Liver (tissue), 9 donors: ENCODE data around the gene DDX4. TPM values are rescaled to one million over a fixed set of nuclear protein-coding genes. Genes with fewer than 3 reads are reported as not detected.

Source experiments
- DNase-seq: peaks from one replicate; pipeline ENCODE4 v3.0.0-alpha.2; 2017; ENCODE audit warnings: low spot score
- H3K27ac ChIP-seq, 2 donors: one replicate each; pipeline ENCODE4 v1.7.0; 2013; ENCODE audit warnings: inconsistent platforms in 2 of 2, low read length in 2 of 2, control low read depth in 1 of 2, low read depth in 1 of 2, mild to moderate bottlenecking in 1 of 2
- H3K27me3 ChIP-seq, 4 donors: one replicate each; pipeline versions ENCODE4 v1.6.1 to v1.7.0; 2013; ENCODE audit warnings: low read length in 3 of 4, inconsistent platforms in 1 of 4, mild to moderate bottlenecking in 1 of 4, moderate library complexity in 1 of 4; ENCODE audit not compliant: control insufficient read depth in 4 of 4, insufficient read depth in 4 of 4
- H3K36me3 ChIP-seq, 4 donors: one replicate each; pipeline versions ENCODE4 v1.6.1 to v1.7.0; 2013; ENCODE audit warnings: low read length in 3 of 4, mild to moderate bottlenecking in 3 of 4, low read depth in 1 of 4, moderate library complexity in 1 of 4; ENCODE audit not compliant: control insufficient read depth in 4 of 4, insufficient read depth in 3 of 4
- H3K4me1 ChIP-seq, 4 donors: one replicate each; pipeline versions ENCODE4 v1.6.1 to v1.7.0; 2013; ENCODE audit warnings: low read length in 3 of 4, mild to moderate bottlenecking in 3 of 4, moderate library complexity in 1 of 4; ENCODE audit not compliant: control insufficient read depth in 4 of 4, insufficient read depth in 4 of 4
- H3K4me3 ChIP-seq, 3 donors: one replicate each; pipeline versions ENCODE4 v1.6.1 to v1.7.0; 2013; ENCODE audit warnings: low read length in 3 of 3, control low read depth in 1 of 3, low read depth in 1 of 3, mild to moderate bottlenecking in 1 of 3
- H3K9ac ChIP-seq, 2 donors: one replicate each; pipeline ENCODE4 v1.7.0; 2013; ENCODE audit warnings: low read length in 2 of 2, mild to moderate bottlenecking in 2 of 2, moderate library complexity in 2 of 2, control low read depth in 1 of 2, low read depth in 1 of 2
- H3K9me3 ChIP-seq, 4 donors: one replicate each; pipeline versions ENCODE4 v1.6.1 to v1.7.0; 2013; ENCODE audit warnings: low read length in 3 of 4; ENCODE audit not compliant: control insufficient read depth in 4 of 4
- ATF3 ChIP-seq: IDR thresholded peaks from 2 replicates; pipeline ENCODE4 v1.6.1; 2016; ENCODE audit warnings: antibody characterized with exemption
- CTCF ChIP-seq: fragments of 150-350 bp; IDR thresholded peaks from 2 replicates; pipeline ENCODE4 v1.5.1; 2017; ENCODE audit warnings: improper control_type of control experiment, low read depth, low read length; ENCODE audit not compliant: missing input control
- EGR1 ChIP-seq, 2 donors: IDR thresholded peaks; 2 replicates each; pipeline ENCODE4 v1.6.1; 2016 to 2018; ENCODE audit warnings: antibody characterized with exemption in 2 of 2, low read depth in 2 of 2
- FOXA1 ChIP-seq: IDR thresholded peaks from 2 replicates; pipeline ENCODE4 v1.6.1; 2016; ENCODE audit warnings: antibody characterized with exemption
- FOXA2 ChIP-seq: IDR thresholded peaks from 2 replicates; pipeline ENCODE4 v1.6.1; 2016; ENCODE audit warnings: antibody characterized with exemption
- GABPA ChIP-seq, 2 donors: IDR thresholded peaks in 1 of 2; conservative IDR thresholded peaks in 1 of 2; 2 replicates each; pipeline ENCODE4 v1.6.1; 2016; ENCODE audit warnings: antibody characterized with exemption in 2 of 2, mild to moderate bottlenecking in 1 of 2, moderate library complexity in 1 of 2
- HNF4A ChIP-seq, 2 donors: conservative IDR thresholded peaks; 2 replicates each; pipeline ENCODE4 v1.6.1; 2016; ENCODE audit warnings: antibody characterized with exemption in 2 of 2, mild to moderate bottlenecking in 2 of 2
- HNF4G ChIP-seq: IDR thresholded peaks from 2 replicates; pipeline ENCODE4 v1.6.1; 2016; ENCODE audit warnings: antibody characterized with exemption
- JUND ChIP-seq, 2 donors: IDR thresholded peaks; 2 replicates each; pipeline ENCODE4 v1.6.1; 2016; ENCODE audit warnings: antibody characterized with exemption in 2 of 2
- MAX ChIP-seq: IDR thresholded peaks from 2 replicates; pipeline ENCODE4 v1.6.1; 2016; ENCODE audit warnings: antibody characterized with exemption
- NR2F2 ChIP-seq: IDR thresholded peaks from 2 replicates; pipeline ENCODE4 v1.6.1; 2016; ENCODE audit warnings: antibody characterized with exemption
- RAD21 ChIP-seq, 2 donors: IDR thresholded peaks; 2 replicates each; pipeline ENCODE4 v1.6.1; 2016; ENCODE audit warnings: antibody characterized with exemption in 2 of 2, mild to moderate bottlenecking in 2 of 2
- REST ChIP-seq: IDR thresholded peaks from 2 replicates; pipeline ENCODE4 v1.6.1; 2016; ENCODE audit warnings: antibody characterized with exemption, mild to moderate bottlenecking
- RXRA ChIP-seq, 2 donors: IDR thresholded peaks; 2 replicates each; pipeline ENCODE4 v1.6.1; 2017 to 2018; ENCODE audit warnings: antibody characterized with exemption in 2 of 2, mild to moderate bottlenecking in 1 of 2
- SP1 ChIP-seq: IDR thresholded peaks from 2 replicates; pipeline ENCODE4 v1.6.1; 2018; ENCODE audit warnings: antibody characterized with exemption, mild to moderate bottlenecking
- TAF1 ChIP-seq: conservative IDR thresholded peaks from 2 replicates; pipeline ENCODE4 v1.6.1; 2016; ENCODE audit warnings: antibody characterized with exemption, mild to moderate bottlenecking
- YY1 ChIP-seq: IDR thresholded peaks from 2 replicates; pipeline ENCODE4 v1.6.1; 2016; ENCODE audit warnings: antibody characterized with exemption, mild to moderate bottlenecking
- ZBTB33 ChIP-seq: IDR thresholded peaks from 2 replicates; pipeline ENCODE4 v1.6.1; 2016; ENCODE audit warnings: antibody characterized with exemption
- WGBS: extraction: QIAGEN DNeasy Blood & Tissue Kit; methylation state at CpG from one replicate; pipeline ENCODE4 v1.1.7; 2013; 5-methylcytosine and 5-hydroxymethylcytosine counted together
- polyA plus RNA-seq, 2 donors: library from polyadenylated mRNA; stranded (reverse) in 1 of 2; unstranded in 1 of 2; fragments of 200-250 nt in 1 of 2; fragments of >200 nt in 1 of 2; fragmentation: Nextera tagmentation in 1 of 2; extraction: Ambion mirVana in 1 of 2; gene quantifications; one replicate each; pipeline versions ENCODE4 v1.2.1 to v1.2.3, GENCODE V29; 2013 to 2015
- total RNA-seq, 2 donors: library from RNA; depleted of rRNA; stranded (reverse); fragments of >200 nt; gene quantifications; one replicate each; pipeline ENCODE4 v1.2.3, GENCODE V29; 2014
- donor health status: healthy.
- donor health status: healthy.
- donor health status: healthy.
- donor health status: healthy.
- donor health status: healthy.

DDX4 gene
- total and polyA plus RNA-seq, 4 donors = not detected

- TF ChIP-seq REST (peak; percentile 84), HNF4A (conservative IDR thresholded peaks at IDR 0.05) (peak; percentile 95 to 96), TAF1 (no peak)
Observed at GRCh38 chr5:55691265-55692105, 46.4 kb upstream of the DDX4 start (continued).

- peak overlapping the region; percentile 88 to 98 for H3K27ac ChIP-seq
- no peak for TF ChIP-seq HNF4G
- TF ChIP-seq ZBTB33 = no peak
- no peak for TF ChIP-seq JUND (IDR thresholded peaks at IDR 0.05)
- TF ChIP-seq REST = no peak
- no peak for TF ChIP-seq FOXA2
- TF ChIP-seq HNF4A (conservative IDR thresholded peaks at IDR 0.05) = no peak
- no peak for TF ChIP-seq ATF3
- TF ChIP-seq YY1 = no peak
- TF ChIP-seq FOXA1 = no peak
- TF ChIP-seq EGR1 (IDR thresholded peaks at IDR 0.05; ENCODE audit: low read depth in 2 of 2) = no peak
- TF ChIP-seq NR2F2 = no peak
- TF ChIP-seq MAX = no peak
- no peak for TF ChIP-seq RAD21 (IDR thresholded peaks at IDR 0.05)
- no peak for TF ChIP-seq SP1
- no peak for TF ChIP-seq TAF1
- TF ChIP-seq RXRA (IDR thresholded peaks at IDR 0.05) = no peak
- TF ChIP-seq CTCF = no peak
- TF ChIP-seq GABPA (IDR thresholded peaks at IDR 0.05 in 1 of 2, conservative IDR thresholded peaks at IDR 0.05 in 1 of 2) = no peak
- H3K27me3 ChIP-seq = no peaks in the 10 kb centered on the region
- no peaks in the 10 kb centered on the region for H3K9me3 ChIP-seq
- DNase-seq = no peak
- H3K4me3 ChIP-seq = no peak overlapping the region
- no peaks in the 10 kb centered on the region for H3K36me3 ChIP-seq
- peak overlapping the region; percentile 57 to 91 for H3K9ac ChIP-seq
- 52% methylated on average over 2 of the region's 2 CpGs for WGBS
- H3K4me1 ChIP-seq = peaks cover 0 to 37% (median 24%) of the 10 kb centered on the region in 4 donors
Observed at GRCh38 chr5:55692106-55692417, 45.8 kb upstream of the DDX4 start.
